Adrenal gland (tissue), 12 donors: ENCODE results near the gene KIAA0513. TPM values are rescaled to one million over a fixed set of nuclear protein-coding genes. Genes with fewer than 3 reads are reported as not detected.

ENCODE experiments used
- DNase-seq, 7 donors: peaks; one replicate each; pipeline ENCODE4 v3.0.0-alpha.2; 2019 to 2020
- H3K27ac ChIP-seq, 5 donors: fragments of 200-600 bp; sonication (generic) in 4 of 5; 1 replicate in 3 of 5; 2 replicates in 2 of 5; pipeline versions ENCODE4 v1.5.1 to v1.8.0; 2016 to 2020; ENCODE audit warnings: mild to moderate bottlenecking in 1 of 5
- H3K27me3 ChIP-seq: fragments of 200-600 bp; 2 replicates; pipeline ENCODE4 v1.8.0; 2021
- H3K36me3 ChIP-seq, 2 donors: fragments of 200-600 bp; replicated peaks in 1 of 2; 1 replicate in 1 of 2; 2 replicates in 1 of 2; pipeline versions ENCODE4 v1.5.1 to v1.8.0; 2018 to 2022
- H3K4me1 ChIP-seq, 2 donors: fragments of 200-600 bp; replicated peaks in 1 of 2; 1 replicate in 1 of 2; 2 replicates in 1 of 2; pipeline versions ENCODE4 v1.5.1 to v1.8.0; 2018 to 2021
- H3K4me3 ChIP-seq, 4 donors: fragments of 200-600 bp; sonication (generic) in 3 of 4; one replicate each; pipeline ENCODE4 v1.5.1; 2016 to 2018
- H3K9me3 ChIP-seq, 3 donors: fragments of 200-600 bp; sonication (generic) in 1 of 3; replicated peaks in 1 of 3; 1 replicate in 2 of 3; 2 replicates in 1 of 3; pipeline versions ENCODE4 v1.5.1 to v1.8.0; 2016 to 2021
- POLR2A ChIP-seq, 2 donors: fragments of 450-650 bp; IDR thresholded peaks; one replicate each; pipeline ENCODE4 v1.6.1; 2017; ENCODE audit warnings: antibody characterized with exemption in 2 of 2, mild to moderate bottlenecking in 2 of 2, moderate library complexity in 1 of 2
- WGBS, 4 donors: extraction: QIAGEN DNeasy Blood & Tissue Kit in 2 of 4; methylation state at CpG; one replicate each; pipeline versions ENCODE4 v1.1.5 to v1.1.7; 2013 to 2017; 5-methylcytosine and 5-hydroxymethylcytosine counted together
- intact Hi-C, 2 donors: fragments of 100-400 bp; cut with DNase I; formaldehyde crosslinking; loops; one replicate each; pipeline versions ENCODE4 v1.14.1 to v1.15.0; 2022 to 2023
- polyA plus RNA-seq, 3 donors: library from polyadenylated mRNA; stranded (reverse); fragments of 200-250 nt in 2 of 3; fragments of 350-450 nt in 1 of 3; fragmentation: Illumina TruSeq in 1 of 3; extraction: RNeasy Lipid Tissue Mini Kit (QIAGEN cat#74804) in 1 of 3; gene quantifications; one replicate each; pipeline ENCODE4 v1.2.3, GENCODE V29; 2013 to 2014
- total RNA-seq, 9 donors: library from RNA; depleted of rRNA in 4 of 9; stranded (reverse); fragments of >200 nt in 4 of 9; fragments of 120-200 nt in 1 of 9; fragmentation: NEBNext Ultra II Directional in 1 of 9; extraction: Animal tissue kit (Norgen Biotek cat#: 25700) in 1 of 9; gene quantifications; one replicate each; pipeline versions ENCODE4 v1.1.0 to v1.2.4, GENCODE V29; 2013 to 2023
- TF ChIP-seq, protein P1 (sequence below), 6 experiments: fragments of 450-650 bp in 4 of 6; fragments of 200-600 bp in 2 of 6; sonication (generic) in 1 of 6; IDR thresholded peaks; 1 replicate in 5 of 6; 2 replicates in 1 of 6; pipeline versions ENCODE4 v1.5.1 to v1.8.0; 2016 to 2021; ENCODE audit warnings: antibody characterized with exemption in 6 of 6, mild to moderate bottlenecking in 2 of 6, moderate library complexity in 1 of 6
- donor health status: healthy with polysubstance abuse.
- donor health status: Bipolar disorder and iron deficiency.
- donor health status: DM: yes; HTN: yes; CAD: no.
- donor health status: DM: no; HTN: no; CAD: no.
- donor health status: DM: no; HTN: no; CAD: no.
- donor health status: DM: yes; HTN: yes; CAD: no.

KIAA0513 gene
- total and polyA plus RNA-seq, 12 donors: 7.5 to 36.7 (median 17.8) TPM

GRCh38 chr16:85045641-85046471 is 18.3 kb downstream of the KIAA0513 start:
- Histone ChIP-seq H3K27me3 (no peaks in the 10 kb centered on the region), H3K9me3 (no peaks in the 10 kb centered on the region), H3K36me3 (no peaks in the 10 kb centered on the region), H3K4me3 (no peak overlapping the region), H3K27ac (no peak overlapping the region), H3K4me1 (peaks cover 0 to 20% of the 10 kb centered on the region in 2 donors)
- TF ChIP-seq, protein P1, sequence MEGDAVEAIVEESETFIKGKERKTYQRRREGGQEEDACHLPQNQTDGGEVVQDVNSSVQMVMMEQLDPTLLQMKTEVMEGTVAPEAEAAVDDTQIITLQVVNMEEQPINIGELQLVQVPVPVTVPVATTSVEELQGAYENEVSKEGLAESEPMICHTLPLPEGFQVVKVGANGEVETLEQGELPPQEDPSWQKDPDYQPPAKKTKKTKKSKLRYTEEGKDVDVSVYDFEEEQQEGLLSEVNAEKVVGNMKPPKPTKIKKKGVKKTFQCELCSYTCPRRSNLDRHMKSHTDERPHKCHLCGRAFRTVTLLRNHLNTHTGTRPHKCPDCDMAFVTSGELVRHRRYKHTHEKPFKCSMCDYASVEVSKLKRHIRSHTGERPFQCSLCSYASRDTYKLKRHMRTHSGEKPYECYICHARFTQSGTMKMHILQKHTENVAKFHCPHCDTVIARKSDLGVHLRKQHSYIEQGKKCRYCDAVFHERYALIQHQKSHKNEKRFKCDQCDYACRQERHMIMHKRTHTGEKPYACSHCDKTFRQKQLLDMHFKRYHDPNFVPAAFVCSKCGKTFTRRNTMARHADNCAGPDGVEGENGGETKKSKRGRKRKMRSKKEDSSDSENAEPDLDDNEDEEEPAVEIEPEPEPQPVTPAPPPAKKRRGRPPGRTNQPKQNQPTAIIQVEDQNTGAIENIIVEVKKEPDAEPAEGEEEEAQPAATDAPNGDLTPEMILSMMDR (IDR thresholded peaks at IDR 0.05): no peak
- no peak for TF ChIP-seq POLR2A (IDR thresholded peaks at IDR 0.05)
- WGBS, 4 donors: 77 to 83% (median 81%) methylated on average over 20 to 23 of the region's 23 CpGs
- DNase-seq: no peak
- intact Hi-C loops: no loop called here

DNA sequence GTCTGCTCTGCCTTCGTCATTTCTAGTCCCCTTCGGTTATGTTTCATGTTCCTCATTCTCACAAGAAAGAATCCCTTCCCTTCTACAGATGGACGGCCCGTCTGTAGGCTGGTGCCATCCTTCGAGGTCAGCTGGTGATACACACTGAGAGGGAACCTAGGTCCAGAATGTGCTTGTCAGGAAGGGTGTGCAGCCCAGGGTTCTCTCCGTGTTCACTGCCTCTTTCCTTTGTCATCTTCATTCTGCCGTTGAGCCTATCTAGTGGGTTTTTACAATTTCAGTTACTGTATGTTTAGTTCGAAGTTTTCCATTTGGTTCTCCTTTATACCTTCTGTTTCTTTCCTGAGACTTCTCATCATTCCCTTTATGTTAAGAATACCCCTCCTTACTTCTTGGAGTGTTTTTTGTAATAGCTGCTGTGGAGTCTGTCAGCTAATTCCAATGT is 18.9 kb downstream of the KIAA0513 start:
- Histone ChIP-seq H3K4me3 (no peak overlapping the region), H3K4me1 (peaks cover 0 to 26% of the 10 kb centered on the region in 2 donors), H3K9me3 (no peaks in the 10 kb centered on the region), H3K27ac (no peak overlapping the region), H3K27me3 (no peaks in the 10 kb centered on the region), H3K36me3 (no peaks in the 10 kb centered on the region)
- intact Hi-C loops: no loop called here
- peak in 2 of 7 donors; percentile 23 to 36 for DNase-seq
- WGBS, 4 donors: 77 to 91% (median 87%) methylated on average over 8 of the region's 8 CpGs
- TF ChIP-seq, protein P1 (IDR thresholded peaks at IDR 0.05): no peak
- TF ChIP-seq POLR2A (IDR thresholded peaks at IDR 0.05): no peak

DNA sequence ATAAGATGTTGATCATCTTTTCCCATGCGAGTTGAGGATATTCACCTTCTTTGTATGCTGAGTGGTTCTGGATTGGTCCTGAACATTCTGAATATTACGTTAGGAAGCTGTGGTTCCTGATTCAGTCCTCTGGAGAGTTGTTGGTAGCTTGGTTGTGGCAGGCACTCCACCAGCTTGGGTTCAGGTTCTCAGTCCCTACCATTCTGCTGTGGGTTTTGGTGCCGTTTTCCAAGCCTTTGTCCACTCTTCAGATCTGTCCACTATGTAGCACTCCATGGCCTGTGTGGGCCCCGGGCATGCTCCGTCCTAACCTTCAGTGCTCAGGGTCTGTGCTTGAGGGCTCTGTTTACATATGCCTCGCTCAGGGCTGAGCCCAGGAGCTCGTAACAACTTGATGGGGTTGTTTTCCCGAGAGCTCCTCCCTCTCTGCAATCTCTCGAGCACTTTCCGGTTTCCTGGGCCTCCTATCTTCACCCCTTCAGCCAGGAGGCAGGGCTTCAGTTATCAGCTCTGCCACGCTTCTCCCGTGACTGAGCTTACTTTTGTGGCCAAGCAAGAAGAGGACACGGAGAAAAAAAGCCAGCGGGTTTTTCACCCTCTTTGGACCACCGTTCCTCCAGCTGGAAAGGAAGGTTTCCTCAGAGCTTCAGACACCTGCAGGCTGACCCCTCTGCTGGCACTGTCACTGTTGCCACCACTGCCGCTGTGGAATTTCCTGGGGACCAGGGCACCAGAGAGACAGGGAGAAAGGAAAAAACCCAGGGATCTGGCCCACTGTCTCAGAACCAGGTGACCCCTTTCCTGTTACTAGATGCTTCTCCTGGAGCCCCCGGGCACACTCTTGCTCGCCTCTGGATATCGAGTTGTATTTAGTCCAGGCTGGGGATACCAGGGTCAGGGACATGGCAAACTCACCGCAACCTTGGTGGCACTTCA is 19.6 kb downstream of the KIAA0513 start:
- Histone ChIP-seq H3K9me3 (no peaks in the 10 kb centered on the region), H3K4me3 (no peak overlapping the region), H3K4me1 (peaks cover 0 to 28% of the 10 kb centered on the region in 2 donors), H3K27me3 (no peaks in the 10 kb centered on the region), H3K36me3 (no peaks in the 10 kb centered on the region), H3K27ac (no peak overlapping the region)
- DNase-seq: no peak
- intact Hi-C loops: no loop called here
- TF ChIP-seq, protein P1 (IDR thresholded peaks at IDR 0.05): no peak
- no peak for TF ChIP-seq POLR2A (IDR thresholded peaks at IDR 0.05)
- 73 to 86% (median 83%) methylated on average over 19 to 20 of the region's 20 CpGs for WGBS, 4 donors

DNA sequence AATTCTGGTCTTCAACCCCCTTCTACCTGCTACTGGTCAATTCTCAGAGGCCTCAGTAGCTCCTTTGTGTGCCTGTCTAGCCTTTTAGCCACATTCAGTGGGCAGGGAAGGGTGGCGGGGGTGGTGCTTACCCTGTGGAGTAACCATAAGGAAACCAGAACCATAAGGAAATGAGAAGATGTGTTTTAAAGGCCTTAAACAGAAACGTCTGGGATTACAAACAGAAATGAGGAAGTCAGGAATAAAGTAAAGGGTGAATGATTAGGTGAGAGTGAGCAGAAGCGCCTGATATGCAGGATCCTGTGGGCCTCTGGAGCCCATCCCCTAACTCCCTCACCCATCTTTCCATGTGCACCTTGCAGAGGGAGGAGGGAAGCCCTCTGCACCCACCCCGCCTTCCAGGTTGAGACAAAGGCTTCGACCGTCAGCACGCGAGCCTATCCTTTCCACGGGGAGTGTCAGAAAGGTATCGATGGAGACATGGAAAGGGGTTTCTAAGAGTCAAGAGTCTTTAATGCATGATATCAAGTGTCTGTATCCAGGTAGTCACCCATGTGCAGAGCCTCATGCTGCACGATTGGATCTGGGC is 20.4 kb downstream of the KIAA0513 start:
- Histone ChIP-seq H3K27ac (no peak overlapping the region), H3K27me3 (no peaks in the 10 kb centered on the region), H3K4me3 (no peak overlapping the region), H3K4me1 (peaks cover 0 to 28% of the 10 kb centered on the region in 2 donors), H3K36me3 (no peaks in the 10 kb centered on the region), H3K9me3 (no peaks in the 10 kb centered on the region)
- intact Hi-C loops: no loop called here
- peak in 1 of 7 donors; percentile 23 for DNase-seq
- 87 to 90% (median 89%) methylated on average over 11 of the region's 11 CpGs for WGBS, 4 donors
- no peak for TF ChIP-seq POLR2A (IDR thresholded peaks at IDR 0.05)
- TF ChIP-seq, protein P1 (IDR thresholded peaks at IDR 0.05): no peak
